Measurements from ENCODE around the gene TBR1. TPM values are rescaled to one million over a fixed set of nuclear protein-coding genes. Genes with fewer than 3 reads are reported as not detected.

Gene TBR1
- polyA plus RNA-seq, 1 of the 3 experiments (the other 2 are of a cell fraction) = not detected

- TF ChIP-seq MXI1 (IDR thresholded peaks at IDR 0.05; ENCODE audit: low read depth, low read length) = no peak
- H3K4me2 ChIP-seq = no peak overlapping the region
- ChIA-PET CTCF (interaction anchor here (2.0 kb wide), 1 partner anchor 157 kb away, joined by 4 read pairs; no protein-coding TSS in a partner anchor), POLR2A (interaction anchor here (1.1 kb wide), 1 partner anchor 61 kb away, joined by 3 read pairs; no protein-coding TSS in a partner anchor)
- no peak overlapping the region for H3K27ac ChIP-seq (ENCODE audit: low read depth in 2 of 2, low read length in 1 of 2)
- H3K4me3 ChIP-seq (ENCODE audit: low read depth in 2 of 2, low read length in 1 of 2) = no peak overlapping the region
- H3F3A ChIP-seq (replicated peaks; ENCODE audit: insufficient read depth) = peaks cover 7% of the 10 kb centered on the region
- 98% methylated on average over 2 of the region's 2 CpGs for WGBS (ENCODE audit: low lambda C conversion rate)
- H3K9ac ChIP-seq = no peak overlapping the region
- H3K27me3 ChIP-seq (ENCODE audit: insufficient read depth) = no peaks in the 10 kb centered on the region
- H4K20me1 ChIP-seq (ENCODE audit: insufficient read depth) = no peaks in the 10 kb centered on the region
- peaks cover 33% of the 10 kb centered on the region in 2 experiments for H3K36me3 ChIP-seq (replicated peaks in 1 of 2; ENCODE audit: control insufficient read depth in 1 of 2, insufficient read depth in 2 of 2, low read length in 1 of 2)
- H2AFZ ChIP-seq (ENCODE audit: low read depth) = no peak overlapping the region
- DNase-seq = no peak
- H3K4me1 ChIP-seq (ENCODE audit: control insufficient read depth in 1 of 2, insufficient read depth in 2 of 2, low read depth in 1 of 2, low read length in 1 of 2) = 0 out of 4 replicates have a peak, but pooled peaks cover 0 to 5% of the 10 kb centered on the region in 2 experiments
- no peaks in the 10 kb centered on the region for H3K9me2 ChIP-seq
- H3K79me2 ChIP-seq (ENCODE audit: insufficient read depth) = no peaks in the 10 kb centered on the region
- H3K9me3 ChIP-seq = no peaks in the 10 kb centered on the region
These were observed 8.5 kb upstream of the TBR1 start for GRCh38 chr2:161407597-161407996.

- no peak overlapping the region for H3K27ac ChIP-seq (ENCODE audit: low read depth in 2 of 2, low read length in 1 of 2)
- POLR2A ChIA-PET = no interaction called here
- H3K9me3 ChIP-seq = no peaks in the 10 kb centered on the region
- peaks cover 5 to 7% of the 10 kb centered on the region in 2 experiments; a peak in 1 of 4 replicates for H3K4me1 ChIP-seq (ENCODE audit: control insufficient read depth in 1 of 2, insufficient read depth in 2 of 2, low read depth in 1 of 2, low read length in 1 of 2)
- H3K36me3 ChIP-seq (replicated peaks in 1 of 2; ENCODE audit: control insufficient read depth in 1 of 2, insufficient read depth in 2 of 2, low read length in 1 of 2) = peaks cover 28% of the 10 kb centered on the region in 2 experiments
- no peak overlapping the region for H3K9ac ChIP-seq
- CTCF ChIA-PET = no interaction called here
- no peak for DNase-seq
- no peak overlapping the region for H2AFZ ChIP-seq (ENCODE audit: low read depth)
- 100% methylated on average over 1 of the region's 1 CpG for WGBS (ENCODE audit: low lambda C conversion rate)
- TF ChIP-seq RFX5 (IDR thresholded peaks at IDR 0.05; ENCODE audit: low read length) (no peak), CHD2 (IDR thresholded peaks at IDR 0.05; ENCODE audit: low read length, partially characterized antibody) (no peak), SIN3A (IDR thresholded peaks at IDR 0.05; ENCODE audit: borderline replicate concordance, low read depth, low read length) (no peak), PBX3 (IDR thresholded peaks at IDR 0.05) (no peak), ZBTB33 (IDR thresholded peaks at IDR 0.05; ENCODE audit: borderline replicate concordance, low read depth) (no peak), TEAD4 (IDR thresholded peaks at IDR 0.05; ENCODE audit: borderline replicate concordance, insufficient read depth) (no peak), POLR2AphosphoS5 (IDR thresholded peaks at IDR 0.05; ENCODE audit: low read depth, low read length) (no peak), RAD21 (IDR thresholded peaks at IDR 0.05; ENCODE audit: low read length) (no peak), GATA2 (CRISPR knock-in tag; IDR thresholded peaks at IDR 0.05) (no peak), GABPA (IDR thresholded peaks at IDR 0.05; ENCODE audit: low read depth) (no peak), EZH2phosphoT487 (IDR thresholded peaks at IDR 0.05; ENCODE audit: borderline replicate concordance, low read depth) (no peak)
- TF ChIP-seq, protein P1, sequence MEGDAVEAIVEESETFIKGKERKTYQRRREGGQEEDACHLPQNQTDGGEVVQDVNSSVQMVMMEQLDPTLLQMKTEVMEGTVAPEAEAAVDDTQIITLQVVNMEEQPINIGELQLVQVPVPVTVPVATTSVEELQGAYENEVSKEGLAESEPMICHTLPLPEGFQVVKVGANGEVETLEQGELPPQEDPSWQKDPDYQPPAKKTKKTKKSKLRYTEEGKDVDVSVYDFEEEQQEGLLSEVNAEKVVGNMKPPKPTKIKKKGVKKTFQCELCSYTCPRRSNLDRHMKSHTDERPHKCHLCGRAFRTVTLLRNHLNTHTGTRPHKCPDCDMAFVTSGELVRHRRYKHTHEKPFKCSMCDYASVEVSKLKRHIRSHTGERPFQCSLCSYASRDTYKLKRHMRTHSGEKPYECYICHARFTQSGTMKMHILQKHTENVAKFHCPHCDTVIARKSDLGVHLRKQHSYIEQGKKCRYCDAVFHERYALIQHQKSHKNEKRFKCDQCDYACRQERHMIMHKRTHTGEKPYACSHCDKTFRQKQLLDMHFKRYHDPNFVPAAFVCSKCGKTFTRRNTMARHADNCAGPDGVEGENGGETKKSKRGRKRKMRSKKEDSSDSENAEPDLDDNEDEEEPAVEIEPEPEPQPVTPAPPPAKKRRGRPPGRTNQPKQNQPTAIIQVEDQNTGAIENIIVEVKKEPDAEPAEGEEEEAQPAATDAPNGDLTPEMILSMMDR (IDR thresholded peaks at IDR 0.05) = no peak
- no peaks in the 10 kb centered on the region for H3K9me2 ChIP-seq
- H4K20me1 ChIP-seq (ENCODE audit: insufficient read depth) = no peaks in the 10 kb centered on the region
- no peak overlapping the region for H3K4me2 ChIP-seq
- H3K4me3 ChIP-seq (ENCODE audit: low read depth in 2 of 2, low read length in 1 of 2) = no peak overlapping the region
- H3F3A ChIP-seq (replicated peaks; ENCODE audit: insufficient read depth) = peaks cover 7% of the 10 kb centered on the region
- H3K79me2 ChIP-seq (ENCODE audit: insufficient read depth) = no peaks in the 10 kb centered on the region
- no peaks in the 10 kb centered on the region for H3K27me3 ChIP-seq (ENCODE audit: insufficient read depth)
These were observed 6.7 kb upstream of the TBR1 start for GRCh38 chr2:161409308-161409907.
